Mucosa of descending colon (tissue), 3 donors: ENCODE data around the gene GMPPA. TPM values are rescaled to one million over a fixed set of nuclear protein-coding genes. Genes with fewer than 3 reads are reported as not detected.

Experiments
- ATAC-seq: fragments of 200-7000 bp; cut with Tn5 transposase; one replicate; pipeline ENCODE4 v1.9.1; 2020; ENCODE audit warnings: mild to moderate bottlenecking, moderate library complexity
- DNase-seq, 3 donors: peaks; one replicate each; pipeline ENCODE4 v3.0.0-alpha.2; 2020
- H3K36me3 ChIP-seq: fragments of 200-600 bp; one replicate; pipeline ENCODE4 v1.8.0; 2021; ENCODE audit warnings: low read depth, mild to moderate bottlenecking
- H3K4me1 ChIP-seq: fragments of 200-600 bp; one replicate; pipeline ENCODE4 v1.8.0; 2021; ENCODE audit warnings: low read depth, mild to moderate bottlenecking
- H3K4me3 ChIP-seq: fragments of 200-600 bp; one replicate; pipeline ENCODE4 v1.8.0; 2021; ENCODE audit warnings: mild to moderate bottlenecking
- H3K9me3 ChIP-seq: fragments of 200-600 bp; one replicate; pipeline ENCODE4 v1.8.0; 2021; ENCODE audit warnings: mild to moderate bottlenecking
- intact Hi-C, 2 donors: fragments of 100-400 bp; cut with DNase I in 1 of 2; cut with micrococcal nuclease in 1 of 2; formaldehyde crosslinking; loops; one replicate each; pipeline versions ENCODE4 v1.11.0 to v1.11.1; 2022; cut with DNase I, micrococcal nuclease
- total RNA-seq, 3 donors: library from RNA; stranded (reverse); fragmentation: NEBNext Ultra II Directional in 2 of 3; extraction: Animal tissue kit (Norgen Biotek cat#: 25700) in 2 of 3; gene quantifications; one replicate each; pipeline versions ENCODE4 v1.2.1 to v1.2.4, GENCODE V29; 2021 to 2023
- TF ChIP-seq, protein P1 (sequence below): fragments of 200-600 bp; IDR thresholded peaks from one replicate; pipeline ENCODE4 v1.8.0; 2022; ENCODE audit warnings: antibody characterized with exemption, mild to moderate bottlenecking
- donor health status: DM: no; HTN: no; CAD: no; lungs with moderate emphysema.
- donor health status: DM: no; HTN: no; CAD: no.
- donor health status: DM: no; HTN: yes; CAD: no.

The GMPPA gene
- total RNA-seq, 3 donors from 2014 or later = 33.6 to 52.6 (median 43.6) TPM

DNA sequence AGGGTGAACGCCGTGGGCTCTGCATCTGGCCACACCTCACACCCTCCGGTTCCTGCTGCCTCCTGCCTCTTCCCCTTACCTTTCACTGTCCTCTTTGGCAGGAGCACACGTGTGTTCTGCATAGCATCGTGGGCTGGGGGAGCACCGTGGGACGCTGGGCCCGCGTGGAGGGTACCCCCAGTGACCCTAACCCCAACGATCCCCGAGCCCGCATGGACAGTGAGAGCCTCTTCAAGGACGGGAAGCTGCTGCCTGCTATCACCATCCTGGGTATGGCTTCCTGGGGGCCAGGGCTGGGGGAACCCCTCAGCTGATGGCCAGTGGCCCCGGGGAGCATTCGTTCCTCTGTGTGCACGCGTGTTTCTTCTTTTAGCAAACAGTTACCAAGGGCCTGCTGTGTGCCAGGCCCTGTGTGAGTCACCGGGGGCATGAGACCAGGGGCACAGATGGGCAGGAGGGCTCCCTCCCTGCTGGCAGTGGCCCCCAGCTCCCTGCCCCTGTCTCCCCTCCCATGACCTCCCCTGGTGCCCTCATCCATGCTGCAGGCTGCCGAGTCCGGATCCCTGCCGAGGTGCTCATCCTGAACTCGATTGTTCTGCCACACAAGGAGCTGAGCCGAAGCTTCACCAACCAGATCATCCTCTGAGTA, 7.6 kb downstream of the GMPPA start:
- intact Hi-C loops = no loop called here
- H3K4me1 ChIP-seq = peaks cover 12% of the 10 kb centered on the region
- H3K36me3 ChIP-seq = no peaks in the 10 kb centered on the region
- ATAC-seq (no peak), DNase-seq (peak in 1 of 3 donors; percentile 31)
- no peaks in the 10 kb centered on the region for H3K9me3 ChIP-seq
- TF ChIP-seq, protein P1, sequence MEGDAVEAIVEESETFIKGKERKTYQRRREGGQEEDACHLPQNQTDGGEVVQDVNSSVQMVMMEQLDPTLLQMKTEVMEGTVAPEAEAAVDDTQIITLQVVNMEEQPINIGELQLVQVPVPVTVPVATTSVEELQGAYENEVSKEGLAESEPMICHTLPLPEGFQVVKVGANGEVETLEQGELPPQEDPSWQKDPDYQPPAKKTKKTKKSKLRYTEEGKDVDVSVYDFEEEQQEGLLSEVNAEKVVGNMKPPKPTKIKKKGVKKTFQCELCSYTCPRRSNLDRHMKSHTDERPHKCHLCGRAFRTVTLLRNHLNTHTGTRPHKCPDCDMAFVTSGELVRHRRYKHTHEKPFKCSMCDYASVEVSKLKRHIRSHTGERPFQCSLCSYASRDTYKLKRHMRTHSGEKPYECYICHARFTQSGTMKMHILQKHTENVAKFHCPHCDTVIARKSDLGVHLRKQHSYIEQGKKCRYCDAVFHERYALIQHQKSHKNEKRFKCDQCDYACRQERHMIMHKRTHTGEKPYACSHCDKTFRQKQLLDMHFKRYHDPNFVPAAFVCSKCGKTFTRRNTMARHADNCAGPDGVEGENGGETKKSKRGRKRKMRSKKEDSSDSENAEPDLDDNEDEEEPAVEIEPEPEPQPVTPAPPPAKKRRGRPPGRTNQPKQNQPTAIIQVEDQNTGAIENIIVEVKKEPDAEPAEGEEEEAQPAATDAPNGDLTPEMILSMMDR = no peak
- H3K4me3 ChIP-seq = no peak overlapping the region

DNA sequence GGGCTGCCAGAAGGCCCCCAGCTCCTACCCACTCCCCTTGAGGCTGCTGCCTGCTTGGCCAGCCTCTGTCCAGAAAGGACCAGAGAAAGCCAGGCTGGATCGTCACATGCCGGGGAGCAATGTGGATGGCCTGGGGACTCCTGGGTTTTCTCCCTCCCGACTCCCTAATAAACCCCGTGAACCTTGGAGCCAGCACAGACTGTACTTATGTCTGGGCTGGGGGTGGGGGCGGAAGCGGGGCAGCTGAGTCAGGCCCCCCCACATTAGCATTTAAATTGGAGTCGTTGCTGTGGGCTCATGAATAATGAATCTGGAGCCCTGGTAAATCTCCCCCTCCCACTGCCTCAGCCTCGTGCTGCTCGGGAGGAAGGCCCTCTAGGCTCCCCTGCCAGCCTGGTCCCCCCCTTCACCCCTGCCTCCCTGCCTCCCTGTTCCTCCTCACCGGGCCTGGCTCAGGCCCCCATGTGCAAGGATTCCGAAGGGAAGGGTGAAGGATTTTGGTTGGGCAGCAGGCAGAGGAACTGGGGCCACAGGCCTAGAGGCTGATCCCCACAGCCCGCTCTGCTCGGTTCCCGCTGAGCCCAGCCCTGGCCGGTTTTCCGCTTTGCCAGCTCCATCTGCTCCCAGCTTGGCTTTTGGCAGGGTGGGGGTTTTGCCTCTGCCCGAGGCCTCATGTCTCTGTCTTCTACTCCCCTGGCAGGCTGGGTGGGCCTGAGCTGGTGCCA, 8.3 kb downstream of the GMPPA start:
- ATAC-seq = no peak
- DNase-seq = peak in 1 of 3 donors; percentile 45
- TF ChIP-seq, protein P1 = no peak
- Histone ChIP-seq H3K4me3 (no peak overlapping the region), H3K4me1 (peaks cover 12% of the 10 kb centered on the region), H3K36me3 (no peaks in the 10 kb centered on the region), H3K9me3 (no peaks in the 10 kb centered on the region)
- intact Hi-C loops = no loop called here

DNA sequence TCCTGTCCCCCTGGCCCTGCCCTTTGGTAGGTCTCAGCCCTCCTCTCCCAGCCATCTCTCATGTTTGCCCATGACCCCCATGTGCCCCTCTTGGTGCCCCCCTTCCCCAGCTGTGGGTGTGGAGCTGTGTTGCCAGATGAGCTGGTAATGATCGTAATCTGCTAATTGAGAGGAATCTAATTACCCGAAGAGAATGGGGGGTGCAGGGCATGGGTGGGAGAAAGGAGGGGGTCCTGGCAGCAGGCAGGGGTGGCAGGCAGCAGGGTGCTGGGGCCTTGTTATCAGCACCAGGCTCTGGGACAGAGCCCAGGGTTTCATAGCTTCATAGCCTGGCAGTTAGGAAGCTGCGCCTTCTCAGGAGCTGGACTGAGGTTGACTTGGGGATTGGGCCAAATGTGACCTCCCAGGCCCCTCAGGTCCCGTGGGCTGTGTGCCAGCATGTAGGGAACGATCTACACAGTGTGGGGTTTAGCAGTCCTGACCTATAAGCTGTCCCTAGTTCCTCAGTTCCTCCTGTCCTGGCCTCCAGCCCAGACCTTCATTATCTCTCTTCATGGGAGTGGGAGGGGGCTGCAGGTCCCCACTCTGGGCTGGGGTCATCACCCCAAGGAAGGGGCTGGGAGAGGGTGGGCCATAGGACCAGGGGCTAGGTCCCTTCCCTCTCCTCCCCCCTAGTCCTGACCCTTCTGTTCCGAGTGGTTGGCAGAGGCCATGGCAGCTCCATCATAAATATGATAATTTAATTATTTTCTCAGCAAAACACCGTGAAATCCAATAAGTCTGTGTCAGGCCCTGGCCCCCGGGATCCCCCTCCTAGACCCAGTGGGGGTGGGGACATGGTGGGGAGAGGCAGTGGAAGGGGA, 9.1 kb downstream of the GMPPA start:
- peaks cover 12% of the 10 kb centered on the region for H3K4me1 ChIP-seq
- DNase-seq = peak in 1 of 3 donors; percentile 23
- no peaks in the 10 kb centered on the region for H3K36me3 ChIP-seq
- TF ChIP-seq, protein P1 = no peak
- H3K4me3 ChIP-seq = no peak overlapping the region
- ATAC-seq = no peak
- intact Hi-C loops = no loop called here
- no peaks in the 10 kb centered on the region for H3K9me3 ChIP-seq

DNA sequence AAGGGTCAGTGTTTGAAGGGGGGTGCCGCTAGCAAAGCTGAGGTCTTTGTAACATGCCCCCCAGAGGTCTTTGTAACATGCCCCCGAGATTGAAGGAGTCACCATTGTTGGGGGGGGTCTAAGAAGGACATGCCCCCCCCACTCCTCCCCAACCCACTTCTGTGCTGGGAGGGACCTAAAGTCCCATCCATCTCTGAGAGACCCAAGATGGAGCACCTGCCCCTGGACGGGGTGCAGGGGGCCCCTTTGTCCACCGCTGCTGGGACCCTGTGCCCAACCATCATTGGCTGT, 9.7 kb downstream of the GMPPA start:
- ATAC-seq (no peak), DNase-seq (peak in 1 of 3 donors; percentile 33)
- Histone ChIP-seq H3K4me3 (no peak overlapping the region), H3K36me3 (no peaks in the 10 kb centered on the region), H3K9me3 (no peaks in the 10 kb centered on the region), H3K4me1 (peaks cover 12% of the 10 kb centered on the region)
- TF ChIP-seq, protein P1 = no peak
- intact Hi-C loops = no loop called here

DNA sequence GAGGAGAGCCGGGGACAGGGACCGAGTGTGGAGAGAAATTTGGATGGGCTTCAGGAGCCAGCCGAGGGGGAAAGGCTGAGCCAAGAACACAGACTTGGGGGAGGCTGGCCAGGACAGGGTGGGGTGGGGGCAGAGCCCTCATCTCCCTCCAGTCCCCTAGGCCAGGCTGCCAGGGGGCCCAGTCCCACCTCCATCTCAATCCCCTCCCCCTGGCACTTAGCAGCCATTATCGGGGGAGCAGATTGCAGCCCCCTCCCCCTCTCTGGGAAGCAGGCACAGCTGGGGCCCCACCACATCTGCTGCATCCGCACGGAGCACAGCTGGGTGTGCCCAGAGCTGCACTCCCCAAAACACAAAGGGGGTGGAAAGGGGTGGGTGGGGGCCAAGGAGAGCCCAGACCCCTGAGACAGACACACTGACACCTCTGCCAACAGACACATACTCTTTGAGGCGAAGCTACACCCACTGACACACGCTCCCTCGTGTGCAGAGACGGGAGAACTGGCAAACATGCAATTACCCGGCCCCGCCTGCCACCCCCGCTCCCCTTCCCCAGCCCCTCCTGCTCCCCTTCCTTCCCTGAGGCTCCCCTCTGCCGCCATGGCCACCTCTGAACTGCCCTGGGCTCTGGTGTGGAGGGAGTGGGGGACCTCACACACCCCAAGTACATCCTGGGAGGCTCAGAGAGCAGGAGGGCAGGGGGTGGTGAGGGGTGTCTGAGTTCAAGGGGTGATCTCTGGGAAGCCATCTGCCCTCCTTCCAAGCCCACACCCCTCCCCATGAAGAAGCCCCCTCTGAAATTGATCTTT, 10.5 kb downstream of the GMPPA start:
- no peaks in the 10 kb centered on the region for H3K36me3 ChIP-seq
- DNase-seq (peak in 1 of 3 donors; percentile 40), ATAC-seq (peak; percentile 27)
- TF ChIP-seq, protein P1 = no peak
- no peak overlapping the region for H3K4me3 ChIP-seq
- peaks cover 12% of the 10 kb centered on the region for H3K4me1 ChIP-seq
- H3K9me3 ChIP-seq = no peaks in the 10 kb centered on the region
- intact Hi-C loops = no loop called here
